ENCODE data around the gene REC114. TPM values are rescaled to one million over a fixed set of nuclear protein-coding genes. Genes with fewer than 3 reads are reported as not detected.

Gene REC114
- total and polyA plus RNA-seq, 2 donors (not counting 1 experiment from before 2014, with no cell fraction given), result not detected

GRCh38 chr15:73464602-73465001 lies 21.6 kb downstream of the REC114 start:
- Mint-ChIP-seq H3K27ac (no peak overlapping the region), H3K9me3 (ENCODE audit: insufficient read depth) (no peaks in the 10 kb centered on the region), H3K27me3 (peaks cover 23% of the 10 kb centered on the region), H3K4me1 (no peaks in the 10 kb centered on the region), H3K4me3 (no peak overlapping the region)
- H3K4me1 ChIP-seq (ENCODE audit: control insufficient read depth in 2 of 2, insufficient read depth in 2 of 2, low read length in 2 of 2), result no peaks in the 10 kb centered on the region
- CTCF ChIA-PET, result no interaction called here
- no peak for TF ChIP-seq EZH2 (IDR thresholded peaks at IDR 0.05; ENCODE audit: borderline replicate concordance, insufficient read depth, low read depth, low read length, poor library complexity, severe bottlenecking)
- no peak for TF ChIP-seq CTCF (IDR thresholded peaks at IDR 0.05)
- no peak overlapping the region for H3K9ac ChIP-seq (ENCODE audit: low read length)
- H3K79me2 ChIP-seq (ENCODE audit: control insufficient read depth, insufficient read depth, low read length), result no peaks in the 10 kb centered on the region
- no peaks in the 10 kb centered on the region for H3K36me3 ChIP-seq (replicated peaks in 1 of 2; ENCODE audit: control extremely low read depth in 1 of 2, control insufficient read depth in 1 of 2, extremely low read depth in 1 of 2, insufficient read depth in 2 of 2, low read length in 1 of 2)
- no peaks in the 10 kb centered on the region for H3K9me3 ChIP-seq (ENCODE audit: control extremely low read depth in 1 of 3, control insufficient read depth in 2 of 3, insufficient read depth in 1 of 3, low read length in 2 of 3)
- H3K27me3 ChIP-seq (replicated peaks in 1 of 4; ENCODE audit: control extremely low read depth in 1 of 4, control insufficient read depth in 3 of 4, insufficient read depth in 4 of 4, low read length in 3 of 4), result peaks cover 0 to 3% (median 0%) of the 10 kb centered on the region in 4 experiments
- H3K4me2 ChIP-seq (replicated peaks; ENCODE audit: low read depth, low read length, poor library complexity, severe bottlenecking), result no peak overlapping the region
- H4K20me1 ChIP-seq (ENCODE audit: control insufficient read depth, insufficient read depth, low read length, poor library complexity, severe bottlenecking), result no peaks in the 10 kb centered on the region
- ATAC-seq (ENCODE audit: low read depth) (no peak), DNase-seq (no peak)
- no peak overlapping the region for H3K4me3 ChIP-seq (ENCODE audit: control extremely low read depth in 1 of 5, extremely low read depth in 1 of 5, insufficient read depth in 1 of 5, low read depth in 2 of 5, low read length in 4 of 5)
- 100% methylated on average over 1 of the region's 2 CpGs for WGBS (ENCODE audit: insufficient coverage)
- POLR2A ChIA-PET, result no interaction called here
- no peak overlapping the region for H3K27ac ChIP-seq (ENCODE audit: low read length in 2 of 2)
- intact Hi-C loops (cut with micrococcal nuclease), result no loop called here
- no peak overlapping the region for H2AFZ ChIP-seq (ENCODE audit: insufficient read depth, low read depth, low read length, poor library complexity, severe bottlenecking)

- H3K27me3 Mint-ChIP-seq, result peaks cover 30% of the 10 kb centered on the region
- Histone ChIP-seq H3K9me3 (ENCODE audit: control extremely low read depth in 1 of 3, control insufficient read depth in 2 of 3, insufficient read depth in 1 of 3, low read length in 2 of 3) (no peaks in the 10 kb centered on the region), H3K27ac (ENCODE audit: low read length in 2 of 2) (no peak overlapping the region), H2AFZ (ENCODE audit: insufficient read depth, low read depth, low read length, poor library complexity, severe bottlenecking) (no peak overlapping the region), H3K36me3 (replicated peaks in 1 of 2; ENCODE audit: control extremely low read depth in 1 of 2, control insufficient read depth in 1 of 2, extremely low read depth in 1 of 2, insufficient read depth in 2 of 2, low read length in 1 of 2) (no peaks in the 10 kb centered on the region), H4K20me1 (ENCODE audit: control insufficient read depth, insufficient read depth, low read length, poor library complexity, severe bottlenecking) (no peaks in the 10 kb centered on the region), H3K4me2 (replicated peaks; ENCODE audit: low read depth, low read length, poor library complexity, severe bottlenecking) (no peak overlapping the region), H3K4me3 (ENCODE audit: control extremely low read depth in 1 of 5, extremely low read depth in 1 of 5, insufficient read depth in 1 of 5, low read depth in 2 of 5, low read length in 4 of 5) (no peak overlapping the region), H3K4me1 (ENCODE audit: control insufficient read depth in 2 of 2, insufficient read depth in 2 of 2, low read length in 2 of 2) (no peaks in the 10 kb centered on the region), H3K9ac (ENCODE audit: low read length) (no peak overlapping the region), H3K79me2 (ENCODE audit: control insufficient read depth, insufficient read depth, low read length) (no peaks in the 10 kb centered on the region), H3K27me3 (replicated peaks in 1 of 4; ENCODE audit: control extremely low read depth in 1 of 4, control insufficient read depth in 3 of 4, insufficient read depth in 4 of 4, low read length in 3 of 4) (peaks cover 0 to 3% (median 0%) of the 10 kb centered on the region in 4 experiments)
- WGBS (ENCODE audit: insufficient coverage), result 60% methylated on average over 2 of the region's 3 CpGs
- no peaks in the 10 kb centered on the region for H3K9me3 Mint-ChIP-seq (ENCODE audit: insufficient read depth)
- no peak overlapping the region for H3K4me3 Mint-ChIP-seq
- ChIA-PET CTCF (no interaction called here), POLR2A (no interaction called here)
- intact Hi-C loops (cut with micrococcal nuclease), result no loop called here
- H3K4me1 Mint-ChIP-seq, result no peaks in the 10 kb centered on the region
- no peak overlapping the region for H3K27ac Mint-ChIP-seq
- TF ChIP-seq EZH2 (IDR thresholded peaks at IDR 0.05; ENCODE audit: borderline replicate concordance, insufficient read depth, low read depth, low read length, poor library complexity, severe bottlenecking) (no peak), CTCF (IDR thresholded peaks at IDR 0.05) (no peak)
- DNase-seq (no peak), ATAC-seq (ENCODE audit: low read depth) (no peak)
These were observed 24.8 kb downstream of the REC114 start for GRCh38 chr15:73467758-73468157.
